Measurements from ENCODE around the gene PTPRR. TPM values are rescaled to one million over a fixed set of nuclear protein-coding genes. Genes with fewer than 3 reads are reported as not detected.

The PTPRR gene
- total and polyA plus RNA-seq, 2 donors (not counting 3 experiments of a cell fraction or from before 2014, with no cell fraction given), result 0.46 to 1.1 TPM

GRCh38 chr12:70692681-70693288 is 227.8 kb downstream of the PTPRR start:
- FAIRE-seq (peak; percentile 77), DNase-seq (ENCODE audit: low read depth, low spot score) (peak; percentile 73)
- H3K36me3 ChIP-seq (ENCODE audit: control insufficient read depth in 2 of 2, extremely low read depth in 1 of 2, insufficient read depth in 2 of 2, low read length in 2 of 2), result no peaks in the 10 kb centered on the region
- H3K9me3 ChIP-seq (replicated peaks; ENCODE audit: control insufficient read depth, insufficient read depth, low read length), result no peaks in the 10 kb centered on the region
- POLR2A ChIA-PET, result no interaction called here
- dilution Hi-C loops (cut with MboI; ENCODE audit: extremely low pct_ligation_motif_present, low sequenced_read_pairs) (no loop called here), intact Hi-C loops (cut with micrococcal nuclease) (loop anchor here (1.0 to 2.0 kb wide), 3 partner anchors 82 to 102 kb away; no protein-coding TSS in a partner anchor)
- H3K4me3 ChIP-seq (replicated peaks in 1 of 3; ENCODE audit: insufficient read depth in 1 of 3, low read depth in 1 of 3, low read length in 3 of 3), result no peak overlapping the region
- no peak overlapping the region for H3K27ac ChIP-seq (ENCODE audit: insufficient read depth, low read depth, low read length)
- no peak overlapping the region for H3K9ac ChIP-seq (replicated peaks; ENCODE audit: extremely low read depth, insufficient read depth, low read length)
- H2AFZ ChIP-seq (ENCODE audit: low read depth, low read length), result no peak overlapping the region
- BruUV-seq (replicated peaks), result no TSS peak
- peaks cover 16% of the 10 kb centered on the region for H3K4me1 ChIP-seq (ENCODE audit: control insufficient read depth, extremely low read depth, insufficient read depth, low read length)
- H3K27me3 ChIP-seq (ENCODE audit: control insufficient read depth in 2 of 2, insufficient read depth in 2 of 2, low read length in 2 of 2), result no peaks in the 10 kb centered on the region
- H3K9me1 ChIP-seq (replicated peaks; ENCODE audit: control insufficient read depth, extremely low read depth, insufficient read depth, low read length), result no peaks in the 10 kb centered on the region
- TF ChIP-seq CTCF (IDR thresholded peaks at IDR 0.05; ENCODE audit: extremely low read depth in 1 of 2, insufficient read depth in 1 of 2, low read depth in 1 of 2, low read length in 2 of 2) (peak; percentile 53 to 55), JUN (IDR thresholded peaks at IDR 0.05; ENCODE audit: borderline replicate concordance, insufficient read depth, insufficient read length, low read depth) (no peak), POLR2A (IDR thresholded peaks at IDR 0.05; ENCODE audit: low read depth, low read length) (no peak), GATA2 (IDR thresholded peaks at IDR 0.05; ENCODE audit: insufficient read depth, insufficient read length, low read depth, low read length) (no peak)
- CTCF ChIA-PET, result interaction anchor here (1.0 to 2.8 kb wide), 8 partner anchors 11 to 103 kb away, joined by 3 to 10 read pairs (median 6); partner anchors contain the start of gene PTPRB
- no peaks in the 10 kb centered on the region for H4K20me1 ChIP-seq (replicated peaks; ENCODE audit: control insufficient read depth, extremely low read depth, insufficient read depth, low read length)
- H3K79me2 ChIP-seq (ENCODE audit: control insufficient read depth, insufficient read depth, low read length), result no peaks in the 10 kb centered on the region
- H3K4me2 ChIP-seq (ENCODE audit: insufficient read depth, low read length), result no peak overlapping the region
